Stimulated activated naive CD4-positive, alpha-beta T cell treated with Interleukin-2 at 50 U/mL for 16 hours (primary cell): ENCODE data around the gene ST3GAL2.
"Not testable (repeated sequence)": the region's sequence is repeated elsewhere in the genome, so short reads cannot be mapped to it uniquely, and the experiment has no call there.

ENCODE experiments used
- DNase-seq: peaks from one replicate; lab custom pipeline; 2025; lab: John Stamatoyannopoulos, UW

ST3GAL2 gene

GRCh38 chr16:70332728-70333127 lies 106.2 kb downstream of the ST3GAL2 start:
- not testable (repeated sequence) for DNase-seq

DNA sequence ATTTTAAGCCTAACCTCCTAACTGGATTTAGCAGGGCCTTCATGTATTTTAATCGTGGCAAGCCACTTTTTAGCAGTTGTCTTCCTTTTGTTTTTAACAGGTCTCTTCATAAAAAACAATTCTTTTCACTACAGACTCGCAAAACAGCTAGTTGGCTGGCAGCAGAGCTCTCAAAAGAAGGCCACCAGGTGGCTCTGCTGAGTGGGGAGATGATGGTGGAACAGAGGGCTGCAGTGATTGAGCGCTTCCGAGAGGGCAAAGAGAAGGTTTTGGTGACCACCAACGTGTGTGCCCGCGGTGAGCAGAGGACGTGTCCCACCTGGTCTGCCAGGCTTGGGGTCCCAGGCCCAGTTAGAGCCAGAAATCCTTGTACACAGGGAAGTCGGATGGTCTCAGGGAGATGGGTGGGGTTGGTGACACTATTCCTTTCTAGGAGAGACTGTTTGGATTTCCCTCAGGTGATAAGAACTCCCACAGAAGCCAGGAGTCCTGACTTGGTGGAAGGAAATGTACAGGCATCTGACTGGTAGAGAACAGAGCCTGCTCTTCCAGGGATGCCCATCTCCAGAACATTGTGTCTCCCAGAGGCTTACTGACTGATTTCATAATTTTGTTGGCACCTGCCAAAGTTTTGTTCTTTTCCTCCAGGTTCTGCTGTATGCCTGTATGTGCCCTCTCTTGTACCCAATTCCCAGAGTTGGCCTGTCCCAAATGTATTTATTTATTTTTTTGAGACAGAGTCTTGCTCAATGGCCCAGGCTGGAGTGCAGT lies 107.1 kb downstream of the ST3GAL2 start:
- no peak for DNase-seq

- DNase-seq: no peak
These were observed 107.8 kb downstream of the ST3GAL2 start for GRCh38 chr16:70331091-70331490.
